K562 (cell line): Measurements from ENCODE around the gene EEFSEC. TPM values are rescaled to one million over a fixed set of nuclear protein-coding genes. Genes with fewer than 3 reads are reported as not detected.

Source experiments
- BRF1 ChIP-seq: IDR thresholded peaks from 3 replicates; pipeline ENCODE4 v1.6.1; 2011; ENCODE audit warnings: borderline replicate concordance, mild to moderate bottlenecking; ENCODE audit not compliant: insufficient read length; ENCODE audit errors: extremely low read depth
- CC2D1A ChIP-seq: fragments of 450-650 bp; IDR thresholded peaks from 2 replicates; pipeline ENCODE4 v1.6.1; 2017; ENCODE audit warnings: mild to moderate bottlenecking
- FOXJ2 ChIP-seq: fragments of 200-800 bp; sonication (Bioruptor generic); IDR thresholded peaks from 2 replicates; pipeline ENCODE4 v1.6.1; 2016; ENCODE audit warnings: missing genetic modification characterization, missing compliant biosample characterization
- NR2F6 ChIP-seq: fragments of 450-650 bp; formaldehyde crosslinking; IDR thresholded peaks from 2 replicates; pipeline ENCODE4 v1.4.0; 2020; ENCODE audit warnings: mild to moderate bottlenecking
- POLR2H ChIP-seq: IDR thresholded peaks from 2 replicates; pipeline ENCODE4 v1.6.1; 2016; ENCODE audit warnings: missing genetic modification characterization, low read depth, mild to moderate bottlenecking, control low read depth, missing compliant biosample characterization, moderate library complexity
- RBM39 ChIP-seq: fragments of 200-400 bp; formaldehyde crosslinking; optimal IDR thresholded peaks from 2 replicates; pipeline ENCODE3; 2018; ENCODE audit warnings: low read depth, low read length
- SMAD4 ChIP-seq: fragments of 250-450 bp; sonication (Bioruptor Pico); conservative IDR thresholded peaks from 2 replicates; pipeline ENCODE4 v1.8.0; 2021; ENCODE audit warnings: inconsistent platforms, mild to moderate bottlenecking, moderate library complexity
- ZNF316 ChIP-seq: fragments of 450-650 bp; IDR thresholded peaks from 2 replicates; pipeline ENCODE4 v1.6.1; 2016
- polyA plus RNA-seq, 8 experiments: library from polyadenylated mRNA; depleted of rRNA in 4 of 8; stranded (reverse) in 5 of 8; unstranded in 3 of 8; fragments of >200 nt; fragmentation: Nextera tagmentation in 2 of 8; fragmentation: Illumina TruSeq in 1 of 8; extraction: Ambion mirVana in 2 of 8; extraction: Trizol in 1 of 8; gene quantifications; 2 replicates each; pipeline versions ENCODE4 v1.2.1 to v1.2.3, GENCODE V29; 2011 to 2014; ENCODE audit warnings: inconsistent platforms in 1 of 8, missing spikeins in 1 of 8
- total RNA-seq, 7 experiments: library from RNA; depleted of rRNA in 6 of 7; stranded (reverse); fragments of >200 nt in 6 of 7; fragmentation: Illumina TruSeq in 2 of 7; extraction: Trizol in 2 of 7; gene quantifications; 2 replicates each; pipeline versions ENCODE4 v1.2.1 to v1.2.3, GENCODE V29; 2011 to 2021; ENCODE audit warnings: low replicate concordance in 1 of 7
- TF ChIP-seq, protein P1 (sequence below): fragments of 450-650 bp; IDR thresholded peaks from 2 replicates; pipeline ENCODE4 v1.6.1; 2018; ENCODE audit not compliant: partially characterized antibody
- TF ChIP-seq, protein P2 (sequence below): sonication (generic); formaldehyde crosslinking; IDR thresholded peaks from 2 replicates; pipeline ENCODE4 v1.8.0; 2023; ENCODE audit warnings: missing genetic modification reagents, mild to moderate bottlenecking, borderline replicate concordance
- TF ChIP-seq, protein P3 (sequence below): fragments of 450-650 bp; IDR thresholded peaks from 2 replicates; pipeline ENCODE4 v1.6.1; 2014; ENCODE audit warnings: low read depth, mild to moderate bottlenecking, moderate library complexity, borderline replicate concordance
- TF ChIP-seq, protein P4 (sequence below): sonication (generic); formaldehyde crosslinking; IDR thresholded peaks from 2 replicates; pipeline ENCODE4 v1.8.0; 2022; ENCODE audit warnings: mild to moderate bottlenecking, low read depth, missing genetic modification reagents

The EEFSEC gene
- total and polyA plus RNA-seq, 9 of the 15 experiments (the other 6 are each of a cell fraction or from before 2014, with no cell fraction given) = 0.35 to 11.8 (median 7.7) TPM

DNA sequence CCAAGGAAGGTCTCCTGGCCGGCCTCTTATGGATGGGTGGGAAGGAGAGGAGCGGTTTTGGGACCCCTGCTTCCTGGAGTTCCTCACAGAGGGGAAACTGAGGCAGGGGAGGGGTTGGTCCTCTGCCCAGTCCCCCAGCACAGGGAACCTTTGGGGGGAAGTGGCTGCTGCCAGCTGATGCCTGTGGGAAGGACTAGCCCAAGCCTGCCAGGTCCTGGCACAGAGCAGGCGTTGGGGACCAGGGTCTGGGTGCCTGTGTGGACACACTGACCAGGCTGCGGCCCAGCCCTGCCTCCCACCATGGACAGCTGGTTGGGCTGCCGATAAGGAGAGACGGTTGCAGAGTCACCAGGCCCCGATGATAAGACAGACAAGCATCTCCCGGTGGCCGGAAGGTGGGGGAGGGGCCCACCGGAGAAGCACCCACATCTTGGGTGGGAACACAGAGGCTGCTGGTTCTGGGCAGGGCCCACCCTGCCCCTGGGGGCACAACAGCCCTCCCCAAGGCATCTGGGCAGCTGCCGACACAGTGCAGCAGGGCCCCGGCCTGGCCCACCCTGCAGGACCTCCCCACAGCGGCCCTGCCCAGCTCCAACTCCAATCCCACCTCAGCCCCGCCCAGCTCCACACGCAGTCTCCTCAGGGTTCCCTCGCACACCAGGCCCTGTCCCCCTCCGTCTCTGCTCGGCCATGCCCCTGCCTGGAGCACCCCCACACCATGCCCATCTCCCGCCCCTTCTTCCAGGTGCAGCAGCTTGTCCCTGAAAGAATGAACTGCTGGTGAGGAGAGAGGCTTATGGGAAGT, 262.7 kb downstream of the EEFSEC start (continued):
- TF ChIP-seq SMAD4 = peak; percentile 96
- TF ChIP-seq, protein P1, sequence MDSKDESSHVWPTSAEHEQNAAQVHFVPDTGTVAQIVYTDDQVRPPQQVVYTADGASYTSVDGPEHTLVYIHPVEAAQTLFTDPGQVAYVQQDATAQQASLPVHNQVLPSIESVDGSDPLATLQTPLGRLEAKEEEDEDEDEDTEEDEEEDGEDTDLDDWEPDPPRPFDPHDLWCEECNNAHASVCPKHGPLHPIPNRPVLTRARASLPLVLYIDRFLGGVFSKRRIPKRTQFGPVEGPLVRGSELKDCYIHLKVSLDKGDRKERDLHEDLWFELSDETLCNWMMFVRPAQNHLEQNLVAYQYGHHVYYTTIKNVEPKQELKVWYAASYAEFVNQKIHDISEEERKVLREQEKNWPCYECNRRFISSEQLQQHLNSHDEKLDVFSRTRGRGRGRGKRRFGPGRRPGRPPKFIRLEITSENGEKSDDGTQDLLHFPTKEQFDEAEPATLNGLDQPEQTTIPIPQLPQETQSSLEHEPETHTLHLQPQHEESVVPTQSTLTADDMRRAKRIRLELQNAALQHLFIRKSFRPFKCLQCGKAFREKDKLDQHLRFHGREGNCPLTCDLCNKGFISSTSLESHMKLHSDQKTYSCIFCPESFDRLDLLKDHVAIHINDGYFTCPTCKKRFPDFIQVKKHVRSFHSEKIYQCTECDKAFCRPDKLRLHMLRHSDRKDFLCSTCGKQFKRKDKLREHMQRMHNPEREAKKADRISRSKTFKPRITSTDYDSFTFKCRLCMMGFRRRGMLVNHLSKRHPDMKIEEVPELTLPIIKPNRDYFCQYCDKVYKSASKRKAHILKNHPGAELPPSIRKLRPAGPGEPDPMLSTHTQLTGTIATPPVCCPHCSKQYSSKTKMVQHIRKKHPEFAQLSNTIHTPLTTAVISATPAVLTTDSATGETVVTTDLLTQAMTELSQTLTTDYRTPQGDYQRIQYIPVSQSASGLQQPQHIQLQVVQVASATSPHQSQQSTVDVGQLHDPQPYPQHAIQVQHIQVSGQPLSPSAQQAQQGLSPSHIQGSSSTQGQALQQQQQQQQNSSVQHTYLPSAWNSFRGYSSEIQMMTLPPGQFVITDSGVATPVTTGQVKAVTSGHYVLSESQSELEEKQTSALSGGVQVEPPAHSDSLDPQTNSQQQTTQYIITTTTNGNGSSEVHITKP = peak; percentile 59
- TF ChIP-seq, protein P2, sequence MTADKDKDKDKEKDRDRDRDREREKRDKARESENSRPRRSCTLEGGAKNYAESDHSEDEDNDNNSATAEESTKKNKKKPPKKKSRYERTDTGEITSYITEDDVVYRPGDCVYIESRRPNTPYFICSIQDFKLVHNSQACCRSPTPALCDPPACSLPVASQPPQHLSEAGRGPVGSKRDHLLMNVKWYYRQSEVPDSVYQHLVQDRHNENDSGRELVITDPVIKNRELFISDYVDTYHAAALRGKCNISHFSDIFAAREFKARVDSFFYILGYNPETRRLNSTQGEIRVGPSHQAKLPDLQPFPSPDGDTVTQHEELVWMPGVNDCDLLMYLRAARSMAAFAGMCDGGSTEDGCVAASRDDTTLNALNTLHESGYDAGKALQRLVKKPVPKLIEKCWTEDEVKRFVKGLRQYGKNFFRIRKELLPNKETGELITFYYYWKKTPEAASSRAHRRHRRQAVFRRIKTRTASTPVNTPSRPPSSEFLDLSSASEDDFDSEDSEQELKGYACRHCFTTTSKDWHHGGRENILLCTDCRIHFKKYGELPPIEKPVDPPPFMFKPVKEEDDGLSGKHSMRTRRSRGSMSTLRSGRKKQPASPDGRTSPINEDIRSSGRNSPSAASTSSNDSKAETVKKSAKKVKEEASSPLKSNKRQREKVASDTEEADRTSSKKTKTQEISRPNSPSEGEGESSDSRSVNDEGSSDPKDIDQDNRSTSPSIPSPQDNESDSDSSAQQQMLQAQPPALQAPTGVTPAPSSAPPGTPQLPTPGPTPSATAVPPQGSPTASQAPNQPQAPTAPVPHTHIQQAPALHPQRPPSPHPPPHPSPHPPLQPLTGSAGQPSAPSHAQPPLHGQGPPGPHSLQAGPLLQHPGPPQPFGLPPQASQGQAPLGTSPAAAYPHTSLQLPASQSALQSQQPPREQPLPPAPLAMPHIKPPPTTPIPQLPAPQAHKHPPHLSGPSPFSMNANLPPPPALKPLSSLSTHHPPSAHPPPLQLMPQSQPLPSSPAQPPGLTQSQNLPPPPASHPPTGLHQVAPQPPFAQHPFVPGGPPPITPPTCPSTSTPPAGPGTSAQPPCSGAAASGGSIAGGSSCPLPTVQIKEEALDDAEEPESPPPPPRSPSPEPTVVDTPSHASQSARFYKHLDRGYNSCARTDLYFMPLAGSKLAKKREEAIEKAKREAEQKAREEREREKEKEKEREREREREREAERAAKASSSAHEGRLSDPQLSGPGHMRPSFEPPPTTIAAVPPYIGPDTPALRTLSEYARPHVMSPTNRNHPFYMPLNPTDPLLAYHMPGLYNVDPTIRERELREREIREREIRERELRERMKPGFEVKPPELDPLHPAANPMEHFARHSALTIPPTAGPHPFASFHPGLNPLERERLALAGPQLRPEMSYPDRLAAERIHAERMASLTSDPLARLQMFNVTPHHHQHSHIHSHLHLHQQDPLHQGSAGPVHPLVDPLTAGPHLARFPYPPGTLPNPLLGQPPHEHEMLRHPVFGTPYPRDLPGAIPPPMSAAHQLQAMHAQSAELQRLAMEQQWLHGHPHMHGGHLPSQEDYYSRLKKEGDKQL (CRISPR knock-in tag) = 0 out of 2 replicates have a peak, but pooled peaks have one; percentile 7
- TF ChIP-seq NR2F6 (CRISPR knock-in tag) = no peak
- peak; percentile 82; the same call in 1 of the 2 replicates for TF ChIP-seq CC2D1A
- TF ChIP-seq, protein P3, sequence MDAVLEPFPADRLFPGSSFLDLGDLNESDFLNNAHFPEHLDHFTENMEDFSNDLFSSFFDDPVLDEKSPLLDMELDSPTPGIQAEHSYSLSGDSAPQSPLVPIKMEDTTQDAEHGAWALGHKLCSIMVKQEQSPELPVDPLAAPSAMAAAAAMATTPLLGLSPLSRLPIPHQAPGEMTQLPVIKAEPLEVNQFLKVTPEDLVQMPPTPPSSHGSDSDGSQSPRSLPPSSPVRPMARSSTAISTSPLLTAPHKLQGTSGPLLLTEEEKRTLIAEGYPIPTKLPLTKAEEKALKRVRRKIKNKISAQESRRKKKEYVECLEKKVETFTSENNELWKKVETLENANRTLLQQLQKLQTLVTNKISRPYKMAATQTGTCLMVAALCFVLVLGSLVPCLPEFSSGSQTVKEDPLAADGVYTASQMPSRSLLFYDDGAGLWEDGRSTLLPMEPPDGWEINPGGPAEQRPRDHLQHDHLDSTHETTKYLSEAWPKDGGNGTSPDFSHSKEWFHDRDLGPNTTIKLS = peak; percentile 34; the same call in 1 of the 2 replicates
- peak; percentile 51; the same call in 1 of the 2 replicates for TF ChIP-seq FOXJ2 (tag)
- TF ChIP-seq BRF1 = no peak
- TF ChIP-seq, protein P4, sequence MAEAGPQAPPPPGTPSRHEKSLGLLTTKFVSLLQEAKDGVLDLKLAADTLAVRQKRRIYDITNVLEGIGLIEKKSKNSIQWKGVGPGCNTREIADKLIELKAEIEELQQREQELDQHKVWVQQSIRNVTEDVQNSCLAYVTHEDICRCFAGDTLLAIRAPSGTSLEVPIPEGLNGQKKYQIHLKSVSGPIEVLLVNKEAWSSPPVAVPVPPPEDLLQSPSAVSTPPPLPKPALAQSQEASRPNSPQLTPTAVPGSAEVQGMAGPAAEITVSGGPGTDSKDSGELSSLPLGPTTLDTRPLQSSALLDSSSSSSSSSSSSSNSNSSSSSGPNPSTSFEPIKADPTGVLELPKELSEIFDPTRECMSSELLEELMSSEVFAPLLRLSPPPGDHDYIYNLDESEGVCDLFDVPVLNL (CRISPR knock-in tag) = no peak
- TF ChIP-seq RBM39 = no peak
- TF ChIP-seq POLR2H (tag) = peak; percentile 85
- TF ChIP-seq ZNF316 = peak; percentile 46; the same call in 1 of the 2 replicates
